Right ventricle myocardium inferior (tissue), 1 donor: ENCODE results near the gene RAP1A. TPM values are rescaled to one million over a fixed set of nuclear protein-coding genes. Genes with fewer than 3 reads are reported as not detected.
A peak's percentile ranks its signal among the peaks of the same experiment; 100 is the strongest.

Experiments
- ATAC-seq: fragments of 200-7000 bp; cut with Tn5 transposase; one replicate; pipeline ENCODE4 v1.9.1; 2020; ENCODE audit warnings: mild to moderate bottlenecking, moderate library complexity
- DNase-seq: peaks from one replicate; pipeline ENCODE4 v3.0.0; 2021; ENCODE audit errors: missing footprints
- intact Hi-C: fragments of 100-400 bp; cut with DNase I; formaldehyde crosslinking; loops from one replicate; pipeline ENCODE4 v1.11.0; 2022
- long read RNA-seq: library from polyadenylated mRNA; unstranded; transcript quantifications from one replicate; pipeline ENCODE4 v2.0.0, GENCODE V29; 2021
- total RNA-seq: library from RNA; stranded (reverse); fragmentation: NEBNext Ultra II Directional; extraction: Animal tissue kit (Norgen Biotek cat#: 25700); gene quantifications from one replicate; pipeline ENCODE4 v1.2.1, GENCODE V29; 2021
- donor health status: DM: no; HTN: yes; CAD: no; lungs with severe emphysema.

The RAP1A gene
- 107 TPM for total RNA-seq
- long read RNA-seq, full-length matches to known transcripts, result 27 of 37 reads
- long read RNA-seq, partial matches to known transcripts, result 0 of 37 reads
- long read RNA-seq, other reads (novel, unspliced or antisense), result 10 of 37 reads

DNA sequence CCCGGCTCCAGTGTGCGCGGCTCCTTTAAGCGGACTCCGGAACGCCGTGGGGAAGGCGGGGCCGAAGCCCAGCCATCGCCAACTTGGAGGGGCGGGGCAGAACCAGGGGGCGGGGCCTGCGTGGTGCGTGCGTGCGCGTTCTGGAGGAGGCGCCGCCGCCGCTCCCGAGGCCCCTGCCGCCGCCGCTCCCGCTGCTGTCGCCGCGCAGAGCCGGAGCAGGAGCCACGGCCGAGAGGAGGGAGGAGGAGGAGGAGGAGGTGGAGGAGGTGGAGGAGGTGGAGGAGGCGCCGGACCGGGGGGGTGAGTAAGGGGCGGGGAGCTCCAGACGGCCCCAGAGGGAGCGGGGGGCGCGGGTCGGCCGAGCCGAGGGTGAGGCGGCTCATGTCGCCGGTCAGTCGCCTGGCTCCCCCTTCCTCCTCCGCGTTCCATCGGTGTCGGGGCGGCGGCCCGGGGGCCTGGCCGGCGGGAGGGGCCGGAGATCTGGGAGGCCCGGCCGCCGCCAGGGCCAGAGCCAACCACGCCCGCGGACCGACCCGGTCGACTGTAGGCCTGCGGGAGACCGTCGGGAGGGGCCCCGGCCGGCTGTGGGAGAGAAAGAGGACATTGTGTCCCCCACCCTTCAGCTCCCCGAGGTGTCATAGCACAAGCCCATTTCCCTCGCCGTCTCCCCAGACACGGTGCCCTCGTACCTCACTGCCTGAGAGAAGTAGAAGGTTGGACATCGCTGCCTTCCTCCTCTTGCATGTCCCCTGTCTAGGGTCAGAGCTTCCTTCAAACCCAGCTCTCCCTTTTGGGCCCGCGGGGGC lies at the start of gene RAP1A:
RAP1A (plus strand) TSS at position 155 of the 806 bp plus-strand sequence. CDS start 71,572 bp downstream, outside the sequence.
- peak; percentile 97 for ATAC-seq
- intact Hi-C loops, result loop anchor here (1.0 to 10.0 kb wide), 3 partner anchors 28 to 105 kb away; no protein-coding TSS in a partner anchor
- DNase-seq, result peak; percentile 96

- DNase-seq, result no peak
- intact Hi-C loops, result no loop called here
- ATAC-seq, result peak; percentile 33
Observed at GRCh38 chr1:111569913-111570312, 49.7 kb upstream of the RAP1A start.

- intact Hi-C loops, result no loop called here
- DNase-seq (no peak), ATAC-seq (peak; percentile 13)
Observed at GRCh38 chr1:111570781-111571181, 48.8 kb upstream of the RAP1A start.

- DNase-seq (no peak), ATAC-seq (no peak)
- intact Hi-C loops, result no loop called here
Observed at GRCh38 chr1:111571239-111571638, 48.4 kb upstream of the RAP1A start.

GRCh38 chr1:111571987-111572386 lies 47.6 kb upstream of the RAP1A start:
- no peak for DNase-seq
- no peak for ATAC-seq
- intact Hi-C loops, result no loop called here

GRCh38 chr1:111576547-111576946 lies 43.0 kb upstream of the RAP1A start:
- DNase-seq (no peak), ATAC-seq (no peak)
- intact Hi-C loops, result no loop called here

GRCh38 chr1:111577814-111578213 lies 41.8 kb upstream of the RAP1A start:
- ATAC-seq (no peak), DNase-seq (no peak)
- intact Hi-C loops, result no loop called here

DNA sequence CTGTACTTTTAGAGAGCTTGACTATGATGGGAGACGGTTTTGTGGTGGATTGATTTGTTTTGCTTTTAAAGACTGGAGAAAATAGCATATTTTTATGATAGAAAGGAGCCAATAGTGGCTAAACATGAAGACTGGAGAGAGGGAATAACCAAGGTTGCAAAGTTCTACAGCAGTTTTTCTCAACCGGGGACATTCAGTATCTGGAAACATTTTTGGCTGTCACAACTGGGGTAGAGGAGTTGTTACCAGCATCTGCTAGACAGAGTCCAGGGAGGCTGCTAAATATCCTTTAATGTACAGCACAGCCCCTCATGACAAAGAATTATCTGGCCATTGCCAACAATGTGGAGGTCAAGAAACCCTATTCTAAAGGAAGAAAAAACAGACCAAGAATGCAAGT lies 38.4 kb upstream of the RAP1A start:
- peak; percentile 57 for ATAC-seq
- intact Hi-C loops, result no loop called here
- no peak for DNase-seq

- DNase-seq (no peak), ATAC-seq (no peak)
- intact Hi-C loops, result no loop called here
Observed at GRCh38 chr1:111582016-111582415, 37.6 kb upstream of the RAP1A start.

- DNase-seq (no peak), ATAC-seq (no peak)
- intact Hi-C loops, result no loop called here
Observed at GRCh38 chr1:111582644-111583618, 36.7 kb upstream of the RAP1A start.

GRCh38 chr1:111585447-111586086 lies 34.0 kb upstream of the RAP1A start:
- ATAC-seq, result no peak
- intact Hi-C loops, result no loop called here
- no peak for DNase-seq

- ATAC-seq (no peak), DNase-seq (no peak)
- intact Hi-C loops, result no loop called here
Observed at GRCh38 chr1:111586112-111586511, 33.5 kb upstream of the RAP1A start.

GRCh38 chr1:111587509-111588174 lies 31.9 kb upstream of the RAP1A start:
- no peak for ATAC-seq
- DNase-seq, result no peak
- intact Hi-C loops, result no loop called here

- DNase-seq (no peak), ATAC-seq (no peak)
- intact Hi-C loops, result loop anchor here (1.0 to 2.0 kb wide), 3 partner anchors 28 to 83 kb away; no protein-coding TSS in a partner anchor
Observed at GRCh38 chr1:111591937-111592336, 27.7 kb upstream of the RAP1A start.

- intact Hi-C loops, result loop anchor here (1.0 to 2.0 kb wide), 3 partner anchors 28 to 84 kb away; no protein-coding TSS in a partner anchor
- ATAC-seq (peak; percentile 95), DNase-seq (peak; percentile 91)
Observed at GRCh38 chr1:111592389-111593361, 26.9 kb upstream of the RAP1A start.

- intact Hi-C loops, result loop anchor here (2.0 kb wide), 1 partner anchor 85 kb away; no protein-coding TSS in a partner anchor
- ATAC-seq (no peak), DNase-seq (no peak)
Observed at GRCh38 chr1:111593403-111594305, 25.9 kb upstream of the RAP1A start.
